ENCODE measurements around the gene ATP6V1E1. TPM values are rescaled to one million over a fixed set of nuclear protein-coding genes. Genes with fewer than 3 reads are reported as not detected.
"Not testable (repeated sequence)": the region's sequence is repeated elsewhere in the genome, so short reads cannot be mapped to it uniquely, and the experiment has no call there.

The ATP6V1E1 gene
- total RNA-seq, 2 donors from 2014 or later: 38.1 to 58.7 TPM

GRCh38 chr22:17648569-17648968, 20.0 kb upstream of the ATP6V1E1 start:
- Histone ChIP-seq H3K27me3 (no peaks in the 10 kb centered on the region), H3K4me3 (no peak overlapping the region), H3K27ac (no peak overlapping the region), H3K9me3 (no peaks in the 10 kb centered on the region), H3K36me3 (replicated peaks in 1 of 2; ENCODE audit: insufficient read depth in 1 of 2, low read depth in 2 of 2) (no peaks in the 10 kb centered on the region), H3K4me1 (peaks cover 3% of the 10 kb centered on the region)
- 54 to 68% methylated on average over 1 of the region's 1 CpG for WGBS, 2 donors
- TF ChIP-seq CTCF (IDR thresholded peaks at IDR 0.05): no peak
- no peak for TF ChIP-seq POLR2A (IDR thresholded peaks at IDR 0.05)
- intact Hi-C loops (cut with DNase I): no loop called here
- DNase-seq: no peak
- no peak for ATAC-seq

- ATAC-seq: no peak
- intact Hi-C loops (cut with DNase I): no loop called here
Observed at GRCh38 chr22:17647991-17648390, 19.4 kb upstream of the ATP6V1E1 start.

GRCh38 chr22:17647452-17647851, 18.9 kb upstream of the ATP6V1E1 start:
- DNase-seq (no peak), ATAC-seq (no peak)
- no peak for TF ChIP-seq POLR2A (IDR thresholded peaks at IDR 0.05)
- TF ChIP-seq CTCF (IDR thresholded peaks at IDR 0.05): no peak
- Histone ChIP-seq H3K36me3 (replicated peaks in 1 of 2; ENCODE audit: insufficient read depth in 1 of 2, low read depth in 2 of 2) (no peaks in the 10 kb centered on the region), H3K27me3 (no peaks in the 10 kb centered on the region), H3K27ac (no peak overlapping the region), H3K4me1 (no peaks in the 10 kb centered on the region), H3K9me3 (no peaks in the 10 kb centered on the region), H3K4me3 (no peak overlapping the region)
- WGBS, 2 donors: 92 to 94% methylated on average over 5 of the region's 5 CpGs
- intact Hi-C loops (cut with DNase I): no loop called here

More at GRCh38 chr22:17647991-17648390, 19.4 kb upstream of the ATP6V1E1 start:
- Histone ChIP-seq H3K27me3 (no peaks in the 10 kb centered on the region), H3K4me1 (no peaks in the 10 kb centered on the region), H3K27ac (no peak overlapping the region), H3K36me3 (replicated peaks in 1 of 2; ENCODE audit: insufficient read depth in 1 of 2, low read depth in 2 of 2) (no peaks in the 10 kb centered on the region), H3K9me3 (no peaks in the 10 kb centered on the region), H3K4me3 (no peak overlapping the region)
- WGBS, 2 donors: 84 to 92% methylated on average over 5 of the region's 5 CpGs
- DNase-seq: no peak
- TF ChIP-seq CTCF (IDR thresholded peaks at IDR 0.05) (no peak), POLR2A (IDR thresholded peaks at IDR 0.05) (no peak)

- H3K4me1 ChIP-seq: peaks cover 20% of the 10 kb centered on the region
- intact Hi-C loops (cut with DNase I); H3K27me3 ChIP-seq; H3K27ac ChIP-seq; H3K9me3 ChIP-seq; ATAC-seq; H3K36me3 ChIP-seq (replicated peaks in 1 of 2; ENCODE audit: insufficient read depth in 1 of 2, low read depth in 2 of 2); H3K4me3 ChIP-seq; DNase-seq: not testable (repeated sequence)
- WGBS, 2 donors: 83 to 97% methylated on average over 4 of the region's 4 CpGs
Observed at GRCh38 chr22:17642357-17642756, 13.8 kb upstream of the ATP6V1E1 start.

- intact Hi-C loops (cut with DNase I): no loop called here
- Histone ChIP-seq H3K27me3 (no peaks in the 10 kb centered on the region), H3K9me3 (no peaks in the 10 kb centered on the region), H3K4me1 (peaks cover 21% of the 10 kb centered on the region), H3K36me3 (replicated peaks in 1 of 2; ENCODE audit: insufficient read depth in 1 of 2, low read depth in 2 of 2) (no peaks in the 10 kb centered on the region), H3K4me3 (no peak overlapping the region), H3K27ac (no peak overlapping the region)
- WGBS, 2 donors: 41 to 61% methylated on average over 3 of the region's 3 CpGs
- no peak for TF ChIP-seq POLR2A (IDR thresholded peaks at IDR 0.05)
- TF ChIP-seq CTCF (IDR thresholded peaks at IDR 0.05): no peak
- DNase-seq (no peak), ATAC-seq (no peak)
Observed at GRCh38 chr22:17641269-17641668, 12.7 kb upstream of the ATP6V1E1 start.

Measured in body of pancreas (tissue), 4 donors.